RWPE2 (cell line): ENCODE data around the gene KIF20B.

ENCODE experiments used
- ATAC-seq: fragments of 200-7000 bp; cut with Tn5 transposase; 3 replicates; pipeline ENCODE4 v1.9.1; 2021; ENCODE audit warnings: low read depth
- DNase-seq: peaks from one replicate; pipeline ENCODE4 v3.0.0-alpha.2; 2020; ENCODE audit warnings: low spot score
- H3K27ac ChIP-seq: fragments of 450-650 bp; 2 replicates; pipeline ENCODE4 v1.5.1; 2017; ENCODE audit warnings: mild to moderate bottlenecking; ENCODE audit not compliant: poor library complexity, severe bottlenecking
- H3K27me3 ChIP-seq: fragments of 250-450 bp; sonication (Bioruptor Pico); 2 replicates; pipeline ENCODE4 v1.5.1; 2021; ENCODE audit warnings: mild to moderate bottlenecking, moderate library complexity; ENCODE audit not compliant: insufficient read depth, poor library complexity, severe bottlenecking
- H3K36me3 ChIP-seq: fragments of 250-450 bp; sonication (Bioruptor Pico); 2 replicates; pipeline ENCODE4 v1.5.1; 2020; ENCODE audit warnings: low read depth, mild to moderate bottlenecking, moderate library complexity
- H3K4me1 ChIP-seq: fragments of 250-450 bp; sonication (Bioruptor Pico); 2 replicates; pipeline ENCODE4 v1.5.1; 2021; ENCODE audit warnings: mild to moderate bottlenecking, moderate library complexity; ENCODE audit not compliant: insufficient read depth, poor library complexity, severe bottlenecking
- H3K4me3 ChIP-seq: fragments of 250-450 bp; sonication (Bioruptor Pico); 2 replicates; pipeline ENCODE4 v1.5.1; 2021; ENCODE audit warnings: mild to moderate bottlenecking, moderate library complexity; ENCODE audit not compliant: severe bottlenecking
- H3K9me3 ChIP-seq: fragments of 250-450 bp; sonication (Bioruptor Pico); 2 replicates; pipeline ENCODE4 v1.5.1; 2021; ENCODE audit warnings: mild to moderate bottlenecking, moderate library complexity; ENCODE audit not compliant: severe bottlenecking
- TF ChIP-seq, protein P1 (sequence below): fragments of 450-650 bp; IDR thresholded peaks from one replicate; pipeline ENCODE4 v1.5.1; 2017; ENCODE audit warnings: mild to moderate bottlenecking, moderate library complexity; ENCODE audit not compliant: poor library complexity, severe bottlenecking

KIF20B gene

DNA sequence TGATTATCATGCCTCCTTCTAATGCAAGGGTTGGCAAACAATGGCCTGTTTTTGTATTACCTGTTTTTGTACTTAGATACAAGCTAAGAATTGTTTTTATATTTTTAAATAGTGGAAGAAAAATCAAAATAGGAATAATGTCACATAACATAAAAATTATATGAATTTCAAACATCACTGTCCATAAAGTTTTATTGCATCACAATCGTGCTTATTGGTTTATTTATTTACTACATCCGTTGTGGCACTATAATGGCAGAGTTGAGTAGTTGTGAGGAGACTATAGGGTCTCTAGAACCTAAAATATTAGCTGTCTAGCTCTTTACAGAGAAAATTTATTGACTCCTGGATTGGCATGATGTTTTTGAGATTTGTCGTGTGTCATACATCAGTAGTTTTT lies 4.1 kb downstream of the KIF20B start:
- DNase-seq (no peak), ATAC-seq (no peak)
- H3K4me1 ChIP-seq, result peaks cover 14% of the 10 kb centered on the region
- no peaks in the 10 kb centered on the region for H3K27me3 ChIP-seq
- H3K9me3 ChIP-seq, result peaks cover 2% of the 10 kb centered on the region
- H3K4me3 ChIP-seq, result no peak overlapping the region
- TF ChIP-seq, protein P1, sequence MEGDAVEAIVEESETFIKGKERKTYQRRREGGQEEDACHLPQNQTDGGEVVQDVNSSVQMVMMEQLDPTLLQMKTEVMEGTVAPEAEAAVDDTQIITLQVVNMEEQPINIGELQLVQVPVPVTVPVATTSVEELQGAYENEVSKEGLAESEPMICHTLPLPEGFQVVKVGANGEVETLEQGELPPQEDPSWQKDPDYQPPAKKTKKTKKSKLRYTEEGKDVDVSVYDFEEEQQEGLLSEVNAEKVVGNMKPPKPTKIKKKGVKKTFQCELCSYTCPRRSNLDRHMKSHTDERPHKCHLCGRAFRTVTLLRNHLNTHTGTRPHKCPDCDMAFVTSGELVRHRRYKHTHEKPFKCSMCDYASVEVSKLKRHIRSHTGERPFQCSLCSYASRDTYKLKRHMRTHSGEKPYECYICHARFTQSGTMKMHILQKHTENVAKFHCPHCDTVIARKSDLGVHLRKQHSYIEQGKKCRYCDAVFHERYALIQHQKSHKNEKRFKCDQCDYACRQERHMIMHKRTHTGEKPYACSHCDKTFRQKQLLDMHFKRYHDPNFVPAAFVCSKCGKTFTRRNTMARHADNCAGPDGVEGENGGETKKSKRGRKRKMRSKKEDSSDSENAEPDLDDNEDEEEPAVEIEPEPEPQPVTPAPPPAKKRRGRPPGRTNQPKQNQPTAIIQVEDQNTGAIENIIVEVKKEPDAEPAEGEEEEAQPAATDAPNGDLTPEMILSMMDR, result no peak
- H3K27ac ChIP-seq, result no peak overlapping the region
- H3K36me3 ChIP-seq, result peaks cover 54% of the 10 kb centered on the region

DNA sequence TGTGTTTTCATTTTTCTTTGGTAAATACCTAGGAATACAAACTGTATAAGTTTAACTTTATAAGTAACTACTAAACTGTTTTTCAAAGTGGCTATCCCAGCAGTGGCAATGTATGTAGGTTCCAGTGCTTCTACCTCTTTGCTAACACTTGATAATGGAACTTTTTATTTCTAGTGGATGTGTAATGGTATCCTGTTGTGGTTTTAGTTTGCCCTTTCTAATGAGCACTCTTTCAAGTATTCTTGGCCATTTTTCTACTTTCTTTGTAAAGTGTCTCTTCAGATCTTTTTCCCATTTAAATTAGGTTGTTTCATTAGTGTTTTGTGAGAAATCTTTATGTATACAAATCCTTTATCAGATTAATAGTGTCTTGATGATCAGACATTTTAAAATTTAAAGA lies 4.6 kb downstream of the KIF20B start:
- peaks cover 14% of the 10 kb centered on the region for H3K4me1 ChIP-seq
- peaks cover 2% of the 10 kb centered on the region for H3K9me3 ChIP-seq
- peaks cover 59% of the 10 kb centered on the region for H3K36me3 ChIP-seq
- no peak overlapping the region for H3K27ac ChIP-seq
- no peak for ATAC-seq
- DNase-seq, result no peak
- no peak overlapping the region for H3K4me3 ChIP-seq
- H3K27me3 ChIP-seq, result no peaks in the 10 kb centered on the region
- TF ChIP-seq, protein P1, result no peak

DNA sequence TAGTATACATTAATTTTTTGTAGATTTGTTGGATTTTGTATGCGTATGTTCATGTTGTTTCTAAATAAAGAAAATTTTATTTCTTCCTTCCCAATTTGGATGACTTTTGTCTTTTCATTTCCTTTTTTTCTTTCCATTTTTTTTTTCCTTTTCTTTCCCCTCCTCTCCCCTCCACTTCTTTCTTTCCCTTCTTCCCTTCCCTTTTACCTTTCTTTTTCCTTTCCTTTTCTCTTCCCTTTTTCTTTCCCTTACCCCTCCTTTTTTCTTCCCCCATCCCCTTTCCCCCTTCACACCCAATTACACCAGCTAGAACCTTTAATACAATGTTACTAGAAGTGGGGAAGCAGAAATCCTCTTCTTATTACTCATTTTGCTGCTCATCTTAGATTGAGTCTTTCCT lies 6.0 kb downstream of the KIF20B start:
- ATAC-seq (no peak), DNase-seq (no peak)
- H3K27me3 ChIP-seq, result no peaks in the 10 kb centered on the region
- TF ChIP-seq, protein P1, result no peak
- no peak overlapping the region for H3K27ac ChIP-seq
- H3K4me3 ChIP-seq, result no peak overlapping the region
- peaks cover 73% of the 10 kb centered on the region for H3K36me3 ChIP-seq
- peaks cover 2% of the 10 kb centered on the region for H3K9me3 ChIP-seq
- H3K4me1 ChIP-seq, result peaks cover 14% of the 10 kb centered on the region

DNA sequence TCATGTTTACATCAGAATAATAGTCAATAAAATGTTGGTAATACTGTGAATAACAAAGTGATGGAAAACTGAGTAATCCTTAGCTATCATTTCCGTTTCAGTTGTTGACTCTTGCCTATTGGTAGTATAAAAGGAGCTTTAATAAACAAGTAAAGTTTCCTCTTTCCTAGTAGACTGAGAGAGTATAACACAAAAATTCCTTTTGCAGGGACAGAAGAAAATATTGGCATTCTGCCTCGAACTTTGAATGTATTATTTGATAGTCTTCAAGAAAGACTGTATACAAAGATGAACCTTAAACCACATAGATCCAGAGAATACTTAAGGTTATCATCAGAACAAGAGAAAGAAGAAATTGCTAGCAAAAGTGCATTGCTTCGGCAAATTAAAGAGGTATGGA lies 9.4 kb downstream of the KIF20B start:
- no peak for ATAC-seq
- Histone ChIP-seq H3K9me3 (peaks cover 2% of the 10 kb centered on the region), H3K36me3 (peaks cover 94% of the 10 kb centered on the region), H3K4me1 (peaks cover 4% of the 10 kb centered on the region), H3K27ac (no peak overlapping the region), H3K27me3 (no peaks in the 10 kb centered on the region), H3K4me3 (no peak overlapping the region)
- DNase-seq, result no peak
- TF ChIP-seq, protein P1, result no peak

GRCh38 chr10:89734616-89735015 lies 33.2 kb downstream of the KIF20B start:
- TF ChIP-seq, protein P1, result no peak
- H3K27ac ChIP-seq, result no peak overlapping the region
- no peaks in the 10 kb centered on the region for H3K4me1 ChIP-seq
- H3K4me3 ChIP-seq, result no peak overlapping the region
- ATAC-seq, result no peak
- no peaks in the 10 kb centered on the region for H3K9me3 ChIP-seq
- no peak for DNase-seq
- peaks cover 92% of the 10 kb centered on the region for H3K36me3 ChIP-seq
- no peaks in the 10 kb centered on the region for H3K27me3 ChIP-seq
